KMS-11 (cell line): Measurements from ENCODE around the gene NPAT.

Source experiments
- H2AFZ ChIP-seq: fragments of 200-600 bp; sonication (generic); 2 replicates; pipeline ENCODE4 v1.6.1; 2016; ENCODE audit warnings: antibody characterized with exemption, mixed run types, low read depth
- H3K27ac ChIP-seq: fragments of 200-600 bp; sonication (generic); 2 replicates; pipeline ENCODE4 v1.6.1; 2016; ENCODE audit warnings: mild to moderate bottlenecking, mixed run types
- H3K27me3 ChIP-seq: fragments of 200-600 bp; sonication (generic); 2 replicates; pipeline ENCODE4 v1.6.1; 2017; ENCODE audit warnings: mild to moderate bottlenecking, low read depth, mixed run types, moderate library complexity; ENCODE audit not compliant: insufficient read depth
- H3K36me3 ChIP-seq: fragments of 200-600 bp; sonication (generic); 2 replicates; pipeline ENCODE4 v1.6.1; 2017; ENCODE audit warnings: mild to moderate bottlenecking, mixed run types; ENCODE audit not compliant: insufficient read depth
- H3K4me1 ChIP-seq: fragments of 200-600 bp; sonication (generic); 2 replicates; pipeline ENCODE4 v1.6.1; 2016; ENCODE audit warnings: mild to moderate bottlenecking, low read depth, mixed run types; ENCODE audit not compliant: poor library complexity, severe bottlenecking
- H3K4me2 ChIP-seq: fragments of 200-600 bp; sonication (generic); 2 replicates; pipeline ENCODE4 v1.7.0; 2016; ENCODE audit warnings: mild to moderate bottlenecking, mixed run types
- H3K4me3 ChIP-seq: fragments of 200-600 bp; sonication (generic); IDR thresholded peaks from 2 replicates; pipeline ENCODE4 v1.6.1; 2017; ENCODE audit warnings: low read depth, low read length, mixed read lengths; ENCODE audit not compliant: insufficient read depth
- H3K79me2 ChIP-seq: fragments of 200-600 bp; sonication (generic); 2 replicates; pipeline ENCODE4 v1.6.1; 2016; ENCODE audit warnings: low read depth, mixed run types; ENCODE audit not compliant: insufficient read depth
- H3K9ac ChIP-seq: fragments of 200-600 bp; sonication (generic); 2 replicates; pipeline ENCODE4 v1.6.1; 2016; ENCODE audit warnings: mild to moderate bottlenecking, mixed run types
- H4K20me1 ChIP-seq: fragments of 200-600 bp; sonication (generic); 2 replicates; pipeline ENCODE4 v1.6.1; 2016; ENCODE audit warnings: mild to moderate bottlenecking, mixed run types; ENCODE audit not compliant: insufficient read depth
- TF ChIP-seq, protein P1 (sequence below): fragments of 200-600 bp; sonication (generic); conservative IDR thresholded peaks from 2 replicates; pipeline ENCODE4 v1.6.1; 2017; ENCODE audit warnings: low read depth, mild to moderate bottlenecking, antibody characterized with exemption, low read length, moderate library complexity, mixed read lengths

NPAT gene

DNA sequence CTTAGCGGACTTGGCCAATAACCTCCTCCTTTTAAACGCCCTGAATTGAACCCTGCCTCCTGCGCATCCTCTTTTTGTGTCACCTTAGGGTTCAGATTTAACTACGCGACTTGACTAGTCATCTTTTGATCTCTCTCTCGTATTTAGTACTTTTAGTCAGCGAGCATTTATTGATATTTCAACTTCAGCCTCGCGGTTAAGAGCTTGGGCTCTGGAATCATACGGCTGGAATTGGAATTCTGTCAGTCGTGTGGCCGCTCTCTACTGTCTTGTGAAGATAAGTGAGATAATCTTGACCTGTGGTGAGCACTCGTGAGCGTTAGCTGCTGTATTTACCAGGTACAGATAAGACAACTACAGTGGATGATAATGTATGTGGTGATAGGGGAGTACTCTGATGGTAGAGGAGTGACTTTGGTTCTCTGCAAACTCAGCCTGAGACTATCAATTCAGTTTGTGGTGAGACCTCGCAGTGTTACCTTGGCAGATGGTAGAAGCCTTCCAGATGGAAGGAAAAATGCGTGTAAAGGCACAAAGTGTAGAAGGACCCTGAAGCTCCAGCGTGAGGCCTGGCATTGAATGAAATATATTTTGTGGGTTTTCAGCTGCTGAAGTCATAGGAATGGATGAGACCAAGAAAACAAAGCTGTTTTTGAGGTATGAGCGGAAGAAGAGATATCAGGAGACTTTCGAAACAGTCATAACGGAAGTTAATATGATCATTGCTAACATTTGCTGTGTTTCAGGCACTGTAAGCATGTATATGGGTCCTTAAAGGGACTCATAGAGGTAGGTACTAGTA is 1.1 kb upstream of the NPAT start:
- peak overlapping the region; percentile 70 for H3K9ac ChIP-seq
- TF ChIP-seq, protein P1, sequence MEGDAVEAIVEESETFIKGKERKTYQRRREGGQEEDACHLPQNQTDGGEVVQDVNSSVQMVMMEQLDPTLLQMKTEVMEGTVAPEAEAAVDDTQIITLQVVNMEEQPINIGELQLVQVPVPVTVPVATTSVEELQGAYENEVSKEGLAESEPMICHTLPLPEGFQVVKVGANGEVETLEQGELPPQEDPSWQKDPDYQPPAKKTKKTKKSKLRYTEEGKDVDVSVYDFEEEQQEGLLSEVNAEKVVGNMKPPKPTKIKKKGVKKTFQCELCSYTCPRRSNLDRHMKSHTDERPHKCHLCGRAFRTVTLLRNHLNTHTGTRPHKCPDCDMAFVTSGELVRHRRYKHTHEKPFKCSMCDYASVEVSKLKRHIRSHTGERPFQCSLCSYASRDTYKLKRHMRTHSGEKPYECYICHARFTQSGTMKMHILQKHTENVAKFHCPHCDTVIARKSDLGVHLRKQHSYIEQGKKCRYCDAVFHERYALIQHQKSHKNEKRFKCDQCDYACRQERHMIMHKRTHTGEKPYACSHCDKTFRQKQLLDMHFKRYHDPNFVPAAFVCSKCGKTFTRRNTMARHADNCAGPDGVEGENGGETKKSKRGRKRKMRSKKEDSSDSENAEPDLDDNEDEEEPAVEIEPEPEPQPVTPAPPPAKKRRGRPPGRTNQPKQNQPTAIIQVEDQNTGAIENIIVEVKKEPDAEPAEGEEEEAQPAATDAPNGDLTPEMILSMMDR, result no peak
- H3K27me3 ChIP-seq, result no peaks in the 10 kb centered on the region
- peaks cover 71% of the 10 kb centered on the region for H3K79me2 ChIP-seq
- H3K36me3 ChIP-seq, result no peaks in the 10 kb centered on the region
- H3K4me3 ChIP-seq, result no peak overlapping the region
- peak overlapping the region; percentile 72; the same call in 1 of the 2 replicates for H2AFZ ChIP-seq
- peak overlapping the region; percentile 78 for H3K27ac ChIP-seq
- peak overlapping the region; percentile 92 for H3K4me2 ChIP-seq
- H4K20me1 ChIP-seq, result no peaks in the 10 kb centered on the region
- H3K4me1 ChIP-seq, result peaks cover 32% of the 10 kb centered on the region

DNA sequence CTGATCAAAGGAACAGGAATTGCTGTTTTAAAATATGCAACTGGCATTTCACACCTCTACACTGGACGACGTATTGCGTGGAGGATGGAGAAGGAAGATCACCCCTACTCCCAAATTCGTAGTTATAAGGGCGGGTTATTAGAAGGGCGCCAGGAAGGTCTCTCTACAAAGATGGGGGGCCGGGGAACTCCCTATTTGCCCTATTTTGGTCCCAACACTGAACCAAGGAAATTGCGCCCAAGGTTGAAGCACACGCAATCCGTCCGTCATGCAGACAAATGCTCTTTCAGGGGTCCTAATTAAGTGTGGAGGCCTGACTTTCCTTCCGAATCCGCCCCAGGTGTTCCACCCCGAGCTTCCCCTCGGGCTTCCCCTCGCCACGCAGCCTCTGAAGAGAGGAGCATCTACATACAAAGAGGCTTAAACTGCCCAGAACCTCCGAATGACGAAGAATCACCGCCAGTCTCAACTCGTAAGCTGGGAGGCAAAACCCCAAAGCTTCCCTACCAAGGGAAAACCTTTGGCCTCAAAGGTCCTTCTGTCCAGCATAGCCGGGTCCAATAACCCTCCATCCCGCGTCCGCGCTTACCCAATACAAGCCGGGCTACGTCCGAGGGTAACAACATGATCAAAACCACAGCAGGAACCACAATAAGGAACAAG is 396 bp downstream of the NPAT start:
- peak overlapping the region; percentile 56; the same call in 1 of the 2 replicates for H2AFZ ChIP-seq

DNA sequence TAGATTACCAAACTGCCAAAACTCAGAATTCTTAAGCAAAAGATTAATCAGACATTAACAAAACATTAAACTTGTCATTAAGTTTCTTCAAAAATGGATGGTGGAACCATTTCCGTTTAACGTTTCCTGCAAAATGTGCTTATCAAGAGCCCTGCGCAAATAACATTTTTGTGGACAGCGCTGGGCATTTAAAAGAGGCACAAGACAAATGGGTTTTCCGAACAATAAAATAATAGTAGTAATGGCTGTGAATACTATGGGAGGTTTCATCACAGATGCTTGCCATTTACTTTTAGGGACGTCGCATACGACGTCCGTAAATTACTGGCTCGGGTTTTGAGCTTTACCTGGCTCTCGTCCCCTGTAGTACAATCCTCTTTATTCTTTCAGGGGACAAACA is 1.1 kb downstream of the NPAT start:
- H3K79me2 ChIP-seq, result peaks cover 65% of the 10 kb centered on the region
- TF ChIP-seq, protein P1, result no peak
- no peak overlapping the region for H2AFZ ChIP-seq
- H3K9ac ChIP-seq, result peak overlapping the region; percentile 74; the same call in 1 of the 2 replicates
- H3K36me3 ChIP-seq, result no peaks in the 10 kb centered on the region
- H3K4me3 ChIP-seq, result no peak overlapping the region
- no peaks in the 10 kb centered on the region for H3K27me3 ChIP-seq
- H3K4me2 ChIP-seq, result peak overlapping the region; percentile 87
- H4K20me1 ChIP-seq, result no peaks in the 10 kb centered on the region
- H3K27ac ChIP-seq, result peak overlapping the region; percentile 84; the same call in 1 of the 2 replicates
- H3K4me1 ChIP-seq, result peaks cover 32% of the 10 kb centered on the region

More for the DNA sequence above, 396 bp downstream of the NPAT start:
- Histone ChIP-seq H3K4me3 (no peak overlapping the region), H3K27me3 (no peaks in the 10 kb centered on the region), H3K79me2 (peaks cover 71% of the 10 kb centered on the region), H3K36me3 (no peaks in the 10 kb centered on the region), H3K9ac (peak overlapping the region; percentile 74), H3K4me1 (peaks cover 32% of the 10 kb centered on the region), H3K27ac (peak overlapping the region; percentile 84), H3K4me2 (peak overlapping the region; percentile 87), H4K20me1 (no peaks in the 10 kb centered on the region)
- TF ChIP-seq, protein P1, result no peak

DNA sequence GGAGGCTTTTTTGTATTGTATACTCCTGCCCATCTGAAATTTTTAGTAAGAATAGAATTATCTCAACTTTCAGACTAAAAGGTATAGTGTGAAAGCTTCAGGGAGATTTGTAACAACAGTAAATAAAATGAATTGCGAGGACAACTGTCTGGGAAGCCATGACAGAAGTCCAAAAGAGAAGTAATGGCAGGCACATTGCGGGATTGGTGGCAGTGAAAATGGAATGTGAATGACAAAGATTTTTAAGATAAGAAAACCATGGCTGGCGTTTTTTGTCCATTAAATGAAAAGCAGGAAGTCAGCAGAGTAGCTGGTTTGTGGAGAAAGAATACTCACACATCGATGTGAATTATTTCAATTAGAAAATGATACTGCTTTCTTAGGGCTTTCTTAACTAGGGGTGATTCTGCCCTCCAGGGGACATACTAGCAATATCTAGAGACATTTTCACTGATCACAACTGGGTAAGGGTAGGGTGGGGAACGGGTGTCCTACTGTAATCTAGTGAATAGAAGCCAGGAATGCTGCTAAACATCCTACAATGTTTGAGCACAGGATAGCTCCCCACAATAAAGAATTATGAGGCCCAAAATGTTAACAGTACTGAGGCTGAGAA is 1.6 kb downstream of the NPAT start:
- no peaks in the 10 kb centered on the region for H3K36me3 ChIP-seq
- H3K9ac ChIP-seq, result no peak overlapping the region
- no peak overlapping the region for H3K27ac ChIP-seq
- TF ChIP-seq, protein P1, result no peak
- H2AFZ ChIP-seq, result no peak overlapping the region
- H3K27me3 ChIP-seq, result no peaks in the 10 kb centered on the region
- H3K4me1 ChIP-seq, result peaks cover 32% of the 10 kb centered on the region
- H4K20me1 ChIP-seq, result no peaks in the 10 kb centered on the region
- no peak overlapping the region for H3K4me3 ChIP-seq
- peak overlapping the region; percentile 87 for H3K4me2 ChIP-seq
- H3K79me2 ChIP-seq, result peaks cover 66% of the 10 kb centered on the region
